Prostate gland (tissue), 2 donors: ENCODE data around the gene TGFBR3L. TPM values are rescaled to one million over a fixed set of nuclear protein-coding genes. Genes with fewer than 3 reads are reported as not detected.

ENCODE experiments used
- DNase-seq: peaks from one replicate; pipeline ENCODE4 v3.0.0-alpha.2; 2019; ENCODE audit warnings: low spot score
- H3K27ac ChIP-seq, 2 donors: fragments of 200-600 bp; sonication (generic); 2 replicates each; pipeline ENCODE4 v1.5.1; 2017 to 2019
- H3K27me3 ChIP-seq: fragments of 200-600 bp; sonication (generic); replicated peaks from 2 replicates; pipeline ENCODE4 v1.5.1; 2019; ENCODE audit not compliant: insufficient read depth
- H3K36me3 ChIP-seq, 2 donors: fragments of 200-600 bp; sonication (generic); 1 replicate in 1 of 2; 2 replicates in 1 of 2; pipeline versions ENCODE4 v1.5.1 to v1.8.1; 2017 to 2019
- H3K4me1 ChIP-seq: fragments of 200-600 bp; sonication (generic); replicated peaks from 2 replicates; pipeline ENCODE4 v1.5.1; 2019
- H3K4me3 ChIP-seq, 2 donors: fragments of 200-600 bp; sonication (generic); 2 replicates each; pipeline ENCODE4 v1.5.1; 2017 to 2019
- H3K9me3 ChIP-seq: fragments of 200-600 bp; sonication (generic); 2 replicates; pipeline ENCODE4 v1.5.1; 2017
- POLR2A ChIP-seq: fragments of 450-650 bp; IDR thresholded peaks from one replicate; pipeline ENCODE4 v1.6.1; 2016; ENCODE audit warnings: antibody characterized with exemption, mild to moderate bottlenecking
- POLR2AphosphoS5 ChIP-seq: sonication (generic); formaldehyde crosslinking; IDR thresholded peaks from one replicate; pipeline ENCODE4 v1.6.1; 2017; ENCODE audit warnings: antibody characterized with exemption
- WGBS: methylation state at CpG from one replicate; pipeline ENCODE4 v1.1.5; 2018; 5-methylcytosine and 5-hydroxymethylcytosine counted together
- intact Hi-C: fragments of 100-400 bp; cut with DNase I; formaldehyde crosslinking; loops from one replicate; pipeline ENCODE4 v1.14.2; 2022
- total RNA-seq, 2 donors: library from RNA; depleted of rRNA; stranded (reverse); fragments of >200 nt; gene quantifications; one replicate each; pipeline ENCODE4 v1.1.0, GENCODE V29; 2016
- TF ChIP-seq, protein P1 (sequence below), 4 experiments: fragments of 200-600 bp in 2 of 4; fragments of 450-650 bp in 2 of 4; sonication (generic) in 2 of 4; IDR thresholded peaks; 1 replicate in 3 of 4; 2 replicates in 1 of 4; pipeline ENCODE4 v1.5.1; 2016 to 2019; ENCODE audit warnings: antibody characterized with exemption in 4 of 4, mild to moderate bottlenecking in 2 of 4, moderate library complexity in 2 of 4

Gene TGFBR3L
- total RNA-seq, 2 donors from 2014 or later: 3.2 TPM; not detected in 1

DNA sequence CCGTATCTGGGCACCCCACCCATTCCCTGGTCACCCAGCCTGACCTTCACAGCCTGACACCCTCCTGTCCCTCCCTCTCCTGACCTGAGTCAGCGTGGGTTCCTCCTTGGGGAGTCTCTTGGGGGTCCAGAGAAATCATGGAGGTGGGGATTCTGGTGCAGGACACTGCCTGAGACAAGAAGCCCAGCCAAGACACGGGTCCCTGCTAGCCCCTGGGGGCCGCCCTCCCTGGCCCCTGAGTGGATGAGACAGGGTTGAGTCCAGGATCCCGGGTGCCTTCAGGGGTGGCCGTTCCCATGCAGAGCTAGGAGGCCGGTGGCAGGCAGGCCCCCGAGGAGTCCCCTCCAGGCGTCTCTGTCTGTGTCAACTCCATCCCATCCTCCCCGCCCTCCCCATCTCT, 9.4 kb upstream of the TGFBR3L start:
- H3K4me1 ChIP-seq: peaks cover 15% of the 10 kb centered on the region
- H3K9me3 ChIP-seq: no peaks in the 10 kb centered on the region
- intact Hi-C loops: no loop called here
- peaks cover 1 to 4% of the 10 kb centered on the region in 2 donors for H3K36me3 ChIP-seq
- no peak overlapping the region for H3K27ac ChIP-seq
- H3K27me3 ChIP-seq: no peaks in the 10 kb centered on the region
- no peak overlapping the region for H3K4me3 ChIP-seq
- TF ChIP-seq POLR2A: no peak
- no peak for TF ChIP-seq POLR2AphosphoS5
- TF ChIP-seq, protein P1, sequence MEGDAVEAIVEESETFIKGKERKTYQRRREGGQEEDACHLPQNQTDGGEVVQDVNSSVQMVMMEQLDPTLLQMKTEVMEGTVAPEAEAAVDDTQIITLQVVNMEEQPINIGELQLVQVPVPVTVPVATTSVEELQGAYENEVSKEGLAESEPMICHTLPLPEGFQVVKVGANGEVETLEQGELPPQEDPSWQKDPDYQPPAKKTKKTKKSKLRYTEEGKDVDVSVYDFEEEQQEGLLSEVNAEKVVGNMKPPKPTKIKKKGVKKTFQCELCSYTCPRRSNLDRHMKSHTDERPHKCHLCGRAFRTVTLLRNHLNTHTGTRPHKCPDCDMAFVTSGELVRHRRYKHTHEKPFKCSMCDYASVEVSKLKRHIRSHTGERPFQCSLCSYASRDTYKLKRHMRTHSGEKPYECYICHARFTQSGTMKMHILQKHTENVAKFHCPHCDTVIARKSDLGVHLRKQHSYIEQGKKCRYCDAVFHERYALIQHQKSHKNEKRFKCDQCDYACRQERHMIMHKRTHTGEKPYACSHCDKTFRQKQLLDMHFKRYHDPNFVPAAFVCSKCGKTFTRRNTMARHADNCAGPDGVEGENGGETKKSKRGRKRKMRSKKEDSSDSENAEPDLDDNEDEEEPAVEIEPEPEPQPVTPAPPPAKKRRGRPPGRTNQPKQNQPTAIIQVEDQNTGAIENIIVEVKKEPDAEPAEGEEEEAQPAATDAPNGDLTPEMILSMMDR (IDR thresholded peaks at IDR 0.05): no peak
- 62% methylated on average over 10 of the region's 10 CpGs for WGBS
- no peak for DNase-seq

DNA sequence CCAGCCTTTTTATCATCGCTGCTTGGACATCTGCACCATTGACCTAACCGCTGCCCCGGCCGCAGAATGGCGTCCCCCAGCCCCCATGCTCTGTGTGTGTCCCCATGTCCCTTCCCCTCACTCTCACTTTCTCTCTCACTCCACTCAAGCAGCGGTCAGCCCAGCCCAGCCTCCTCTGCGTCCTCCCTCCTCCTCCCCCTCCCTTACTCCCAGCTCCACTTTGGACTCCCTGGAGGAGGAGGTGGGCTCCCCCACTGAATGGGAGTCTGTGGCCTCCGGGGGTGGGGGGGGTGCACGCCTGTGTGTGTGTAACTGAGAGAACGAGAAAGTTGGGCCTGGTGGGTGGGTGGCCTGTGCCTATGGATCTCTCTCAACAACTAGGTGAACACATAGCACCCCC, 8.8 kb upstream of the TGFBR3L start:
- 83% methylated on average over 10 of the region's 10 CpGs for WGBS
- no peaks in the 10 kb centered on the region for H3K9me3 ChIP-seq
- intact Hi-C loops: no loop called here
- H3K27me3 ChIP-seq: no peaks in the 10 kb centered on the region
- H3K4me1 ChIP-seq: peaks cover 15% of the 10 kb centered on the region
- H3K4me3 ChIP-seq: no peak overlapping the region
- TF ChIP-seq POLR2AphosphoS5: no peak
- TF ChIP-seq POLR2A: no peak
- TF ChIP-seq, protein P1 (IDR thresholded peaks at IDR 0.05): no peak
- H3K36me3 ChIP-seq: peaks cover 7 to 9% of the 10 kb centered on the region in 2 donors
- no peak overlapping the region for H3K27ac ChIP-seq
- no peak for DNase-seq

DNA sequence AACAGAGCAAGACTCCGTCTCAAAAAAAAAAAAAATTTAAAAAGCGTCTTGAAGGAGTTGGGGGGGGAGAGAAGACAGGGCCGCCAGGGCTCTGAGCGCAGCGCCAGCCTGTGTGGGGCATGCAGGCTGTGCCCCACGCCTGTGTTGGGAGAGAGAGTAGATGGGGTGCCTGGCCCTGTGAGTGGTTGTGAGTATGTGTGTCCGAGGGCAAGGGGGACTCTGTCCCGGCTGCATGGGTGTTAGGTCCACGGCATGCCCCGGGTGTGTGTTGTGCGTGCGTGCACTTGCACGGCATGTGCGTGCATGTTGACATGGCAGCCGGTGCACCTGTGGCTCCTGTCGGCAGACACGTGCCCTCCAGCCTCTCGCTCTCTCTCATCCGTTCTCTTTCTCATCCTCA, 7.5 kb upstream of the TGFBR3L start:
- DNase-seq: no peak
- no peak for TF ChIP-seq POLR2A
- TF ChIP-seq, protein P1 (IDR thresholded peaks at IDR 0.05): no peak
- TF ChIP-seq POLR2AphosphoS5: no peak
- H3K27ac ChIP-seq: no peak overlapping the region
- 66% methylated on average over 19 of the region's 19 CpGs for WGBS
- peaks cover 11 to 20% of the 10 kb centered on the region in 2 donors for H3K36me3 ChIP-seq
- intact Hi-C loops: no loop called here
- no peaks in the 10 kb centered on the region for H3K27me3 ChIP-seq
- H3K9me3 ChIP-seq: no peaks in the 10 kb centered on the region
- H3K4me1 ChIP-seq: peaks cover 15% of the 10 kb centered on the region
- no peak overlapping the region for H3K4me3 ChIP-seq

DNA sequence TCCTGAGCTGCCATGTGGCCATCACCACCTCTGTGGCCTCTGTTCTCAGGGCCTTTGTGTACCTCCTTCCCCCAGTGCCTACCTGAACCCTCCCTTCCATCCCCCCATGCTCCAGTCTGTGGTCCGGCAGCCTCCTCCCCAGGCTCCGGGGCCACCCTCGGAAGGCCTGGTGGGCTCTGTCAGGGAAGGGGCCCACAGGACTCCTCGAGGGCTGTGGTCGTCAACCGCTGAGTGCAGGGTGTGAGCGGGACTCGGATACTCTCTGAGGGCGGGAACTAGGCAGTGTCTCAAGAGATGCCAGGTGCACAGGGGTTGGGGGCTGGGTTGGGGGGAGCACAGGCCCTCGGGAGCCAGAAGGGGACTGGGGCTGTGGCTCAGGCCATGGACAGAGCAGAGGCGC, 7.1 kb upstream of the TGFBR3L start:
- Histone ChIP-seq H3K27me3 (no peaks in the 10 kb centered on the region), H3K9me3 (no peaks in the 10 kb centered on the region), H3K4me3 (no peak overlapping the region), H3K4me1 (peaks cover 14% of the 10 kb centered on the region), H3K27ac (no peak overlapping the region), H3K36me3 (peaks cover 11 to 24% of the 10 kb centered on the region in 2 donors)
- intact Hi-C loops: no loop called here
- WGBS: 92% methylated on average over 11 of the region's 11 CpGs
- no peak for TF ChIP-seq POLR2A
- no peak for TF ChIP-seq POLR2AphosphoS5
- TF ChIP-seq, protein P1 (IDR thresholded peaks at IDR 0.05): no peak
- no peak for DNase-seq

DNA sequence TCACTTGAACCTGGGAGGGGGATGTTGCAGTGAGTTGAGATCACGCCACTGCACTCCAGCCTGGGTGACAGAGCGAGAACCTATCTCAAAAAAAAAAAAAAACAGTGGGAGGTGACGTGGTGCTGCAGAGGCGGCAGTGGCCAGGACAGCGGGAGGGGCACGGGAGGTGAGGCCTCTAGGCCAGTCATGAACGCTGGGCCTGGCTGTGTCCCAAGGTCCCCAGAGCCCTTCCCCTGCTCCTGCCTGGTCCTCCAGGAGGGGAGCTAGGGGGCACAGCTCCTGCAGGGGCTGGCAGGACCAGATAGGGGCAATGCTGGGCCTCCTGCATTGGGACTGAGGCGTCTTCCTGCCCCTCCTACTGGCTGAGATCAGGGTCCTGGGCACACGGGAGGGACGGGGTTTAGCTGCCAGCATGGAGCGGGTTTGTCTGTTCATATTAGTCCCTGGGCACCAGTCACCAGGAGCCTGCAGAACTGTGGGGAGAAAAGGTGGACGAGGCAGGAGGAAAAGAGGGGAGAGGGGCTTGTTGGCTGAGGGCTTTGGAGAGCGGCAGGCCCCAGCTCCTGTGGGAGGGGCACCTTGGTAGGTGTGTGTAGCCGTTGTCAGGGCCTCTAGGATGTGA, 6.4 kb upstream of the TGFBR3L start:
- intact Hi-C loops: no loop called here
- Histone ChIP-seq H3K27ac (no peak overlapping the region), H3K27me3 (no peaks in the 10 kb centered on the region), H3K9me3 (no peaks in the 10 kb centered on the region), H3K36me3 (peaks cover 11 to 27% of the 10 kb centered on the region in 2 donors), H3K4me3 (no peak overlapping the region), H3K4me1 (peaks cover 12% of the 10 kb centered on the region)
- TF ChIP-seq POLR2AphosphoS5: no peak
- no peak for DNase-seq
- 83% methylated on average over 14 of the region's 14 CpGs for WGBS
